SK-N-SH treated with all-trans-retinoic acid at 6 μM for 48 hours (cell line): ENCODE data around the gene CTNND2.

Source experiments
- ATAC-seq: fragments of 200-7000 bp; cut with Tn5 transposase; 3 replicates; pipeline ENCODE4 v1.9.1; 2020; ENCODE audit warnings: mild to moderate bottlenecking, moderate library complexity
- BACH2 ChIP-seq: fragments of 250-450 bp; sonication (Bioruptor Pico); IDR thresholded peaks from 2 replicates; pipeline ENCODE4 v1.9.0; 2021; ENCODE audit warnings: mild to moderate bottlenecking, borderline replicate concordance
- CSDC2 ChIP-seq: fragments of 250-450 bp; sonication (Bioruptor Pico); IDR thresholded peaks from 2 replicates; pipeline ENCODE4 v1.5.0; 2020; ENCODE audit warnings: mild to moderate bottlenecking, moderate library complexity
- ESRRG ChIP-seq: fragments of 250-450 bp; sonication (Bioruptor Pico); IDR thresholded peaks from 2 replicates; pipeline ENCODE4 v1.6.1; 2021; ENCODE audit warnings: mild to moderate bottlenecking
- GLIS3 ChIP-seq: fragments of 250-450 bp; sonication (Bioruptor Pico); IDR thresholded peaks from 2 replicates; pipeline ENCODE4 v1.5.0; 2020; ENCODE audit warnings: mild to moderate bottlenecking, moderate library complexity
- ISL1 ChIP-seq: fragments of 250-450 bp; sonication (Bioruptor Pico); IDR thresholded peaks from 2 replicates; pipeline ENCODE4 v2.1.2; 2022; ENCODE audit warnings: mild to moderate bottlenecking, moderate library complexity
- PPARA ChIP-seq: fragments of 250-450 bp; sonication (Bioruptor Pico); IDR thresholded peaks from 2 replicates; pipeline ENCODE4 v1.5.0; 2020; ENCODE audit warnings: mild to moderate bottlenecking, borderline replicate concordance
- RARB ChIP-seq: fragments of 250-450 bp; sonication (Bioruptor Pico); IDR thresholded peaks from 2 replicates; pipeline ENCODE4 v1.8.0; 2021; ENCODE audit warnings: mild to moderate bottlenecking, moderate library complexity
- SNAI2 ChIP-seq: fragments of 250-450 bp; sonication (Bioruptor Pico); IDR thresholded peaks from 2 replicates; pipeline ENCODE4 v1.5.0; 2020; ENCODE audit warnings: mild to moderate bottlenecking, moderate library complexity
- TCF4 ChIP-seq: fragments of 250-450 bp; sonication (Bioruptor Pico); IDR thresholded peaks from 2 replicates; pipeline ENCODE4 v1.8.0; 2021; ENCODE audit warnings: mild to moderate bottlenecking, moderate library complexity, borderline replicate concordance
- TSHZ2 ChIP-seq: fragments of 250-450 bp; sonication (Bioruptor Pico); IDR thresholded peaks from 2 replicates; pipeline ENCODE4 v1.5.0; 2020; ENCODE audit warnings: mild to moderate bottlenecking, moderate library complexity
- ZC3H10 ChIP-seq: fragments of 250-450 bp; sonication (Bioruptor Pico); IDR thresholded peaks from 2 replicates; pipeline ENCODE4 v1.5.1; 2021; ENCODE audit warnings: mild to moderate bottlenecking, moderate library complexity
- ZFP3 ChIP-seq: fragments of 250-450 bp; sonication (Bioruptor Pico); IDR thresholded peaks from 2 replicates; pipeline ENCODE4 v1.5.0; 2020; ENCODE audit warnings: mild to moderate bottlenecking, moderate library complexity
- ZFP30 ChIP-seq: fragments of 450-650 bp; formaldehyde crosslinking; IDR thresholded peaks from 2 replicates; pipeline ENCODE4 v1.5.0; 2022; ENCODE audit warnings: mild to moderate bottlenecking, moderate library complexity
- ZNF565 ChIP-seq: fragments of 450-650 bp; formaldehyde crosslinking; conservative IDR thresholded peaks from 2 replicates; pipeline ENCODE4 v1.5.0; 2020; ENCODE audit warnings: low read depth, mild to moderate bottlenecking, moderate library complexity
- ZNF70 ChIP-seq: fragments of 450-650 bp; formaldehyde crosslinking; IDR thresholded peaks from 2 replicates; pipeline ENCODE4 v1.5.0; 2020; ENCODE audit warnings: mild to moderate bottlenecking, moderate library complexity
- ZNF8 ChIP-seq: fragments of 450-650 bp; formaldehyde crosslinking; IDR thresholded peaks from 2 replicates; pipeline ENCODE4 v1.5.0; 2020; ENCODE audit warnings: mild to moderate bottlenecking, moderate library complexity
- TF ChIP-seq, protein P1 (sequence below): fragments of 250-450 bp; sonication (Bioruptor Pico); IDR thresholded peaks from 2 replicates; pipeline ENCODE4 v1.5.1; 2021; ENCODE audit warnings: mild to moderate bottlenecking, moderate library complexity
- TF ChIP-seq, protein P2 (sequence below): fragments of 250-450 bp; sonication (Bioruptor Pico); IDR thresholded peaks from 2 replicates; pipeline ENCODE4 v1.8.0; 2020; ENCODE audit warnings: mild to moderate bottlenecking, moderate library complexity, borderline replicate concordance
- TF ChIP-seq, protein P3 (sequence below): fragments of 250-450 bp; sonication (Bioruptor Pico); IDR thresholded peaks from 2 replicates; pipeline ENCODE4 v1.5.1; 2020; ENCODE audit warnings: low read depth, mild to moderate bottlenecking, moderate library complexity
- TF ChIP-seq, protein P4 (sequence below): fragments of 250-450 bp; sonication (Bioruptor Pico); IDR thresholded peaks from 2 replicates; pipeline ENCODE4 v1.8.0; 2021; ENCODE audit warnings: low read depth, mild to moderate bottlenecking, moderate library complexity, borderline replicate concordance

CTNND2 gene

DNA sequence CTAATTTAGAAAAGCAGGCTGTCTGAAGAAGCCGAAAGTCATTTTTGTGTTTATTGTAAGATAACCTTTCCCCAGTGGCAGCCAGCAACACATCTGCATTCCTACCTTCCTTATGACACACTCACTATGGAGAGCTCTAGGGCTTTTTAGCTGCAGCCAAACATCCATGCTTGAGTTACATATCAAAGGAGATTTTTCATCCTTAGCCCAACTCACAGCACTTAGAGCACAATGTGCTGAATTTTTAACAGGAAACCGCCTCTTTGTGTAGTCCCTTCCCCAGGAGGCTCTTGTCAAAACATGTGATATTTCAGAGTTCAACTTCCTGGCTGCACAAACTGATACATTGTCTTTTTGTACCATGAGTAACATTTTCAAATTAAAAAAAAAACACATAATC, 379.2 kb downstream of the CTNND2 start (continued):
- TF ChIP-seq, protein P1, sequence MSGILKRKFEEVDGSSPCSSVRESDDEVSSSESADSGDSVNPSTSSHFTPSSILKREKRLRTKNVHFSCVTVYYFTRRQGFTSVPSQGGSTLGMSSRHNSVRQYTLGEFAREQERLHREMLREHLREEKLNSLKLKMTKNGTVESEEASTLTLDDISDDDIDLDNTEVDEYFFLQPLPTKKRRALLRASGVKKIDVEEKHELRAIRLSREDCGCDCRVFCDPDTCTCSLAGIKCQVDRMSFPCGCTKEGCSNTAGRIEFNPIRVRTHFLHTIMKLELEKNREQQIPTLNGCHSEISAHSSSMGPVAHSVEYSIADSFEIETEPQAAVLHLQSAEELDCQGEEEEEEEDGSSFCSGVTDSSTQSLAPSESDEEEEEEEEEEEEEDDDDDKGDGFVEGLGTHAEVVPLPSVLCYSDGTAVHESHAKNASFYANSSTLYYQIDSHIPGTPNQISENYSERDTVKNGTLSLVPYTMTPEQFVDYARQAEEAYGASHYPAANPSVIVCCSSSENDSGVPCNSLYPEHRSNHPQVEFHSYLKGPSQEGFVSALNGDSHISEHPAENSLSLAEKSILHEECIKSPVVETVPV, result no peak
- no peak for TF ChIP-seq ESRRG (CRISPR knock-in tag)
- no peak for TF ChIP-seq ZNF565 (CRISPR knock-in tag)
- TF ChIP-seq BACH2 (CRISPR knock-in tag), result no peak
- TF ChIP-seq ZC3H10, result no peak
- no peak for TF ChIP-seq TCF4
- no peak for TF ChIP-seq SNAI2 (CRISPR knock-in tag)
- TF ChIP-seq GLIS3 (CRISPR knock-in tag), result no peak
- TF ChIP-seq PPARA, result no peak
- no peak for TF ChIP-seq ISL1 (CRISPR knock-in tag)
- TF ChIP-seq, protein P2, sequence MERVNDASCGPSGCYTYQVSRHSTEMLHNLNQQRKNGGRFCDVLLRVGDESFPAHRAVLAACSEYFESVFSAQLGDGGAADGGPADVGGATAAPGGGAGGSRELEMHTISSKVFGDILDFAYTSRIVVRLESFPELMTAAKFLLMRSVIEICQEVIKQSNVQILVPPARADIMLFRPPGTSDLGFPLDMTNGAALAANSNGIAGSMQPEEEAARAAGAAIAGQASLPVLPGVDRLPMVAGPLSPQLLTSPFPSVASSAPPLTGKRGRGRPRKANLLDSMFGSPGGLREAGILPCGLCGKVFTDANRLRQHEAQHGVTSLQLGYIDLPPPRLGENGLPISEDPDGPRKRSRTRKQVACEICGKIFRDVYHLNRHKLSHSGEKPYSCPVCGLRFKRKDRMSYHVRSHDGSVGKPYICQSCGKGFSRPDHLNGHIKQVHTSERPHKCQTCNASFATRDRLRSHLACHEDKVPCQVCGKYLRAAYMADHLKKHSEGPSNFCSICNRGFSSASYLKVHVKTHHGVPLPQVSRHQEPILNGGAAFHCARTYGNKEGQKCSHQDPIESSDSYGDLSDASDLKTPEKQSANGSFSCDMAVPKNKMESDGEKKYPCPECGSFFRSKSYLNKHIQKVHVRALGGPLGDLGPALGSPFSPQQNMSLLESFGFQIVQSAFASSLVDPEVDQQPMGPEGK (CRISPR knock-in tag), result no peak

DNA sequence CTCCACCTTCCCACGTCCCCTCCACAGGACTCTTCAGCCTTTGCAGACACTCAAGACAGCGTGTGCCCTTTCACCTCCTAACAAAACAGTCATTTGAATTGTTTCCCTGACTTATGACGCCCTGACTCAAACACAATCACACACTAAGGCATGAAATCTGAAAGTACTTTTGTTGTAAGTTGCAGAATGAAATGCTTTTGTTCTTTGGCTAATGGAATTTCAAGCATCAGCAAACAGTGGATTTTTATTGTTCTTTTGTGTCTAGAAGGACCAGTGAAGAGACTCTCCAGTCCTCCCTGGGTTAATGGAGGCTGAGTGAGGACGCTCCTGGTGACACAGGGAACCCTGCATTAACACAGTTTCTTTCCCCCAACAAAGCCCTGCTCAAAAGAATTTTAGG, 380.1 kb downstream of the CTNND2 start:
- ATAC-seq, result no peak
- TF ChIP-seq SNAI2 (CRISPR knock-in tag) (no peak), ZNF70 (CRISPR knock-in tag) (no peak), TSHZ2 (CRISPR knock-in tag) (no peak), TCF4 (no peak)
- TF ChIP-seq, protein P3, sequence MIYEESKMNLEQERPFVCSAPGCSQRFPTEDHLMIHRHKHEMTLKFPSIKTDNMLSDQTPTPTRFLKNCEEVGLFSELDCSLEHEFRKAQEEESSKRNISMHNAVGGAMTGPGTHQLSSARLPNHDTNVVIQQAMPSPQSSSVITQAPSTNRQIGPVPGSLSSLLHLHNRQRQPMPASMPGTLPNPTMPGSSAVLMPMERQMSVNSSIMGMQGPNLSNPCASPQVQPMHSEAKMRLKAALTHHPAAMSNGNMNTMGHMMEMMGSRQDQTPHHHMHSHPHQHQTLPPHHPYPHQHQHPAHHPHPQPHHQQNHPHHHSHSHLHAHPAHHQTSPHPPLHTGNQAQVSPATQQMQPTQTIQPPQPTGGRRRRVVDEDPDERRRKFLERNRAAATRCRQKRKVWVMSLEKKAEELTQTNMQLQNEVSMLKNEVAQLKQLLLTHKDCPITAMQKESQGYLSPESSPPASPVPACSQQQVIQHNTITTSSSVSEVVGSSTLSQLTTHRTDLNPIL (CRISPR knock-in tag), result no peak
- TF ChIP-seq, all 23 proteins: peak for 0

- TF ChIP-seq RARB (CRISPR knock-in tag) (no peak), ZNF565 (CRISPR knock-in tag) (no peak), CSDC2 (no peak), ESRRG (CRISPR knock-in tag) (no peak)
- ATAC-seq, result no peak
These were observed 381.4 kb downstream of the CTNND2 start for GRCh38 chr5:11522796-11523195.

DNA sequence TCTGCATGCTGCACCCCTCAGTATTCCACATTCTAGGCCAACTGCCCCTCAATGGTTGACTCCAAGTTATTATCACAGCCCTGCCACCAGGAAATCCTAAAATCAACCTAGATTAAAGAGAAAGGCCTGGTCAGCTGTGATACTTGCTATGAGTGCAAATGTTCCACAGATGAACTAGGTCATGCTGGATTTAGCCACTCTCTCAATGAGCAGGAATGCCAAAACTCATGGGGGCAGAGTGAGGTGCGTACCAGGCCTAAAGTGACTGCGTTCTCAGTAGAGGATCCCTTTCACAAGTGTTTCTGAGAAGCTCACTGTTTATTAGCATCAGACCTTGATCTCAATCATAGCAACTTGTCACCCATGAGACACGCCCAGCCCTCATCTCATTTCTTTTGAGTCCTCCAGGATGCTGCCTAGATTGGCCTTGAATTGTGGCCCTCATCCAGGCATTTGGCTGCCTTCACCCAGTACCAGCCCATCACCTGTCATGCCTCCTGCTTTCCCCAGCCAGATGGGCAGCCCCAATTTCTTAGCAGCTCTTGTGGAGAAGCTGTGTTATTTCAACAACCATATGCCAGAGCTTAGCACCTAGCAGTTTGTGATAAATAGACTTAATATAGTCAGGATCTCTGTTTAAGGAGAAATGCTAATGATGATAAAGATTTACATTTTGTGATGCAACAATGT, 383.9 kb downstream of the CTNND2 start:
- ATAC-seq, result no peak
- TF ChIP-seq ESRRG (CRISPR knock-in tag) (no peak), ZFP3 (no peak), ZNF565 (CRISPR knock-in tag) (no peak), RARB (CRISPR knock-in tag) (no peak), GLIS3 (CRISPR knock-in tag) (no peak)

DNA sequence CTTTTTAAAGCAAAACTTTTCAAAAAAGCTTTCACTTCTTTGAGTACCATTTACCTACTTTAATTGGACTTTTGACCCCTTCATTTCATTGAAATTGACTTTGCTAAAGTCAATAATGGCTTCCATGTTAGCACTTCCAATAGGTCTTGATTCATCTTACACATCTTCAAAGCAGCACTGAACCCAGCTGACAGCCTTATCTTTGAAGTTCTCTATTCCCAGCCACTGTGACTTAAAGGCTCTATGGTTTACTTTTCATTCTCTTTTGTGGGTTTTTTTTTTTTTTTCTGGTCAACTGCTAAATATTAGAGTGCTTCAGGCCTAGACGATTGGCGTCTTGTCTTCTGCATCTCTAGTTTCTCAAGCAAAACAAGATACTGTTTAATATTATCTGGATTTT, 385.0 kb downstream of the CTNND2 start:
- ATAC-seq, result no peak
- TF ChIP-seq ZNF565 (CRISPR knock-in tag) (no peak), TSHZ2 (CRISPR knock-in tag) (no peak), ZNF8 (CRISPR knock-in tag) (no peak), BACH2 (CRISPR knock-in tag) (no peak), ZFP30 (CRISPR knock-in tag) (no peak), ISL1 (CRISPR knock-in tag) (no peak)
- TF ChIP-seq, protein P4, sequence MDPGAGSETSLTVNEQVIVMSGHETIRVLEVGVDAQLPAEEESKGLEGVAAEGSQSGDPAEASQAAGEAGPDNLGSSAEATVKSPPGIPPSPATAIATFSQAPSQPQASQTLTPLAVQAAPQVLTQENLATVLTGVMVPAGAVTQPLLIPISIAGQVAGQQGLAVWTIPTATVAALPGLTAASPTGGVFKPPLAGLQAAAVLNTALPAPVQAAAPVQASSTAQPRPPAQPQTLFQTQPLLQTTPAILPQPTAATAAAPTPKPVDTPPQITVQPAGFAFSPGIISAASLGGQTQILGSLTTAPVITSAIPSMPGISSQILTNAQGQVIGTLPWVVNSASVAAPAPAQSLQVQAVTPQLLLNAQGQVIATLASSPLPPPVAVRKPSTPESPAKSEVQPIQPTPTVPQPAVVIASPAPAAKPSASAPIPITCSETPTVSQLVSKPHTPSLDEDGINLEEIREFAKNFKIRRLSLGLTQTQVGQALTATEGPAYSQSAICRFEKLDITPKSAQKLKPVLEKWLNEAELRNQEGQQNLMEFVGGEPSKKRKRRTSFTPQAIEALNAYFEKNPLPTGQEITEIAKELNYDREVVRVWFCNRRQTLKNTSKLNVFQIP, result no peak
